Measurements from ENCODE around the gene INTS6.

INTS6 gene

DNA sequence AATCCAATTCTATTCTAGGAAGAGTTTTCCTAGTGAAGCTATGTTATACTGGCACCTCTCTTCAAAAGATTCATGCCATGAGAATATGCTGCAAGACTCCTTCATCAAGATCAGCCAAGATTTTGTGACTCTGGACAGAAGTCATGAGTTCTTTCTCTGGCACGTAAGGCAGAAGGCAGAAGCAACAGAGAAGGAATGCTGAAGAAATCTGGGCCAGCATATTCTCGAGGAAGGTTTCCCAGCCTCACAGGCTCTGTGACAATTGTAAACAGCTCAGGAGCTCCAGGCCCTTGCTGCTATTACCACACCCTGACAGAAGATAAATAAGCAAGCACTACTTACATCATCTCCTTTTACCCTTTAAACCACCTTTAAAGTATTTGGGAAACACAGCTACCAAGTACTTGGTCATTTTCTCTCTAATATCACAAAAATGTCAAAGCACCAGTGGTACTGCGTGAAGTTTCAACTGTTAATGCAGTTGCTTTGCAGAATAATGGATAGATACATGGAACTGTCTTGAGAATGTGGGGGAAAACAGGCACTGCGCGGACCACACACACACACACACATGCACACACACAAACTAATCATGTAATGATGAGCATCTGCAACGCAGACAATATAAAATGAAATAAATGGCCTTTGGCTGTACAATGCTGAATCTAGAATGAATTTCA is 55.4 kb downstream of the INTS6 start:
- DNase-seq, result peak; percentile 80

DNA sequence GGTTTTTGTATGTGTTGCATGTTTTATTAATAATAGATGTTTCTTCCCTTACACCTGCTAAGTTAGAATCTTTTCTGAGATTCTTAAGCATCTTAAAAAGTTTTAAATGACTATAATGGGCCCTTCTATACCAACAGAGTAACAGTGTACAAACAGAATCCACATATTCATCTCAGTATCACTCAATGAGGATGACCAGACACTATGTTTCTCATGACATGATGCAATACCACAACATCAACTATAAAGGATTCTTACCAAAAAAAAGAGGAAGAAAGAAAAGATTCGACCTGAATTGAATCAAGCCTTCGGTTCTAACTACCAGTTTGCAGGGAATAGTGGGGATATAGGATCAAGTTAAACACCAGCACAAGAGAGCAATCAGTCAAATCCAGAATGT is 56.5 kb downstream of the INTS6 start:
- peak; percentile 24 for DNase-seq

DNA sequence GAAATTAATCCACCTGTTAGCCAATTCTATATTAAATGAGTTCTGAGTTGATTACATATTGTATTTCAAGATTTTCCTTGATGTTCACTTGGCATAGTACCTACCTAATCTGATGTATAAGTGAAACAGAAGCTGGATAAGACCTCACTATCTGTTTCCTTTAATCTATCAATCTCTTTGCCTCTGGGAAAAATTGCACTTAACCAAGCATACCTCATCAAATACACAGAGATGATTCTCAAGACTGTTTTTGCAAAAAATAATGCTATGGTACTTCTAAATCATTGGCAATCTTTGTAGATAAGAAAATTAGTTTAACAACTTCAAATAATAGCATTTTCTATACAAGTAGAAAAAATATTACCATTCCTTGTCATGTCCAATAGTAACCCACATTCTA is 58.1 kb downstream of the INTS6 start:
- DNase-seq, result no peak

DNA sequence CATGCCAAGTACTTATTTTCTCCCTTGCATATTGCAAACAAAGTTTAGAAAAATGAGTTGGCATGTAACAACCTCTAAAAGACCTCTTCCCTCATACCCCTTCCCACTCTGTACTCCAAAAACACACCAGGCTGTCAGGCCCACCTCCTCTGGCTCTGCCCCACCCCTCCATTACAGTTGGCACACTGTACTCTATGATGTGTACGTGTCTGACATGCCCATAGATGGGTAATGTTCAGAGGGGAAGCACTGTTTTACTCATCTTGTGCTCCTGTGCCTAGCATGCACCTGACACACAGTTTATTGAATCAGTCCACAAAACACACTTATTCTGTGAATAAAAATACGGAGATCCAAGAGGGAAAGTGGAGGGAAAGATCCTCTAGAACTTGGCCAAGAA is 67.7 kb downstream of the INTS6 start:
- DNase-seq, result no peak

DNA sequence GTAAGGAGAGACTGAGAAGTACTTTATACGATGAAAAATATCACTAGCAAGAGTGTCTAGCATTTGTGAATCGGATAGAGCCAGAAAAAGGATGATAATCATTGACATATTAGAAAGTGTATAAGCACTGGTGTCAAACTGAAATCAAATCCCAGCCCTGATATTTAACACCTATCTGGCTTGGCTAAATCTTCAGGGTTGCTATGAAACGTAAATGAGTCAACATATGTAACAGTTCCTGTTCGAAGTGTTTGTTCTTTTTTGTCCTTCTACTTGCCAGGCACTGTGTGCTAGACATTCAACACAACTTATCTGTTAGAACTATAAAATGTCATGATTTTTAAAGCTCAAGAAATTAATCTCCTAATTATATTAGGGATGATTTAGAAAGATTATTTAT is 72.6 kb downstream of the INTS6 start:
- no peak for DNase-seq

DNA sequence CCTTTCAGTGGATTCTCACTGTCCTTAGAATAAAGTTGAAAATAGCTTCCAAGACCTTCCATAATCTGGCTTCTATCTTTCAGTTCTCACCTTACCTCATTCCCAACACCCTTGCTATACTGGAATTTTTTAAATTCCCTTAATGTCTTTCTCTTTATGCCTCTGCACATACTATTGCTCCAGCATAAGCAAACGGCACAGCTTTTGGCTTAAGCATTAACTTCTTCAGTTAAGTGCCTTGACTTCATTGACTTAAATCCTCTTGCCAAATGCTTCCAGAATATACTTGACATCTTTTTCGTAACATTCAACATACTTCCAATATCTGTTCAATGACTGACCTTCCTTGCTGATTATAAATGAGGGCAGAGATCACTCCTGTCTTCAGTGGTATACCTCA is 79.4 kb downstream of the INTS6 start:
- no peak for DNase-seq

DNA sequence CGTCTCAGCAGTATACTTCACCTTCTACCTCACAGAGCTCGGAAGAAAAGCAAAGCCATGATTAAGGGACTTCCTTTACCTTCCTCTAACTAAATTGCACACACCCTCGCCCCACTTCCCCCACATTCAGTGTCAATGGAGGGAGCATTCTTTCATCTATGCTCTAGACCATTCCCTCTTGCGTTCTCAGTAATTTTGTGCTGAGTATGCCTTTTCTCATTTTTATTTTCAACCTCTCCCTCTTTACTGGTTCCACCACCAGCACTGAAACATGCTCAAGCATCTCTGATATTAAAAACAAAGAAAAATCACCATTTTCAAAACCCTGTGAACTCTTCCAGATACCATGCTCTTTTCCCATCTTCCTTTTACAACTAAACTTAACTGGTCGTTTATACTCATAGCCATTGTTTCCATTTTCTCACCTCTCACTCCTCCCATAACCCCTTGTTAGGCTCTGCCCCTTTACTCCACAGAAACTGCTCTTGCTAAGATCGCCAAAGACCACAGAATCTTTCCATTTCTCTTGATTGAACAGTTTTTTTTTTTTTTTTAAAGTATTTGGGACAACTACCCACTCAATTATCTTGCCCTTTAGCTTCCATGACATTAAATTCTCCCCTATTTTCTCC is 81.0 kb downstream of the INTS6 start:
- no peak for DNase-seq

DNA sequence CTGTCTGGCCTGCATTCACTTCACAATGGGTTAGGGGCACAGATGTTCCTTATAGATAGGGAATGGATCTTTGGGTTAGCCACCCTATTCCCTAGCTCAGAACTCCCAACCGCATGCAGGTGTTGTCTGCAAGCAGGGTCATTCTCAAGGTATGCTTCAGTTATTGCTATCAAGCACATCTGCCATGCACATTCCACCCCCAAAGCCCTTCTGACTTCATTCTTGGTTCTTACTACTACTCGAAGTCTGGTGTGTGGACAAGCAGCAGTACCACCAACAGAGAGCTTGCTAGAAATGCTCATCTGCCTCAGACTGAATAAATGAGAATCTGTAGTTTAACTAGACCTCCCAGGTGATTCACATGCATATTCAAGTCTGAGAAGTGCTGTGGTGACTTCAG is 82.0 kb downstream of the INTS6 start:
- no peak for DNase-seq

DNA sequence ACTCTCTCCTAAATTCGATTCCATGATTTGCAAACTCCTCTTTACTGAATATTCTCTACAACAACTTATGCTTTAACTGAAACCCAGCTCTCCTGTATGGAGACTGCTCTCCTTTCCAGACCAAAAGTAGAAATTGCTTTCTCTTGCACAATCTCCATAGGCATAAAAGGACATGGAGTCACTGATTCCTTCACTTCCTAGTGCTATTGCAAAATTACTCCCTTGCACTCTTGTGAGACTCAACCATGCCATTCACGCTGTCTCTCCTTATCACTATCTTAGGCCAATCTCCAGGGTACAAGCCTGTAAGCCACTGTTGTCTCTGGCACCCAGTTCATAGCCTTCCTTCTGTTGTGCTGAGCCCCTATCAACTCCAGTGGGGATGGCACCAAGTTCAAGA is 82.7 kb downstream of the INTS6 start:
- DNase-seq, result no peak

DNA sequence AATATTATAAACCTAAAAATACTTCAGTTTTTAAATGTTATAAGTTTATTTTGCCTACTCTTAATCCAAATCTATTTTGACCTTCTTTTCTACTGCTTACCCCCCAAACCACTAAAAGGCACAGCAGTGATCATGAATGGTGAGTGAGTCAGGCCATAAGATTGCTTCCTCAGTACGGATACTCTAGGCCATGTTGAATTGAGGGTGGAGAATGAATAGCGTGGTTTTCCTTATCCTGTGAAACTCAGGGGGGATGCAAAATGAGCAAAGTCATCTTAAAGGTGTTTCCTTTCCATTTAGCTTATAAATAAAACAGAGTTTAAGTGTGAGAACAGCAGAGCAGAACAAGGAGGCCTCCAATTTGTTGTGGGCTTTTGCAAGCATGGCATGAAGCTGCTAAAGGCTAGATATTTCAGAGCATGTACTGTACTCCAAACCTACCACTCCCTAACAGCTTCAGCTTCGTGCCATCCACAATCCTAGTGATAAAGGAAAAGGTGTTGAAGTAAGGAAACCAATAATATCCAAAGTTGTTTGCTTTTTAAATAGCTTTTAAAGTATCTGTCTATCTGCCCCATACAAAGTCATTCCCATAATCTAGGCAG is 88.3 kb downstream of the INTS6 start:
- peak; percentile 84 for DNase-seq

DNA sequence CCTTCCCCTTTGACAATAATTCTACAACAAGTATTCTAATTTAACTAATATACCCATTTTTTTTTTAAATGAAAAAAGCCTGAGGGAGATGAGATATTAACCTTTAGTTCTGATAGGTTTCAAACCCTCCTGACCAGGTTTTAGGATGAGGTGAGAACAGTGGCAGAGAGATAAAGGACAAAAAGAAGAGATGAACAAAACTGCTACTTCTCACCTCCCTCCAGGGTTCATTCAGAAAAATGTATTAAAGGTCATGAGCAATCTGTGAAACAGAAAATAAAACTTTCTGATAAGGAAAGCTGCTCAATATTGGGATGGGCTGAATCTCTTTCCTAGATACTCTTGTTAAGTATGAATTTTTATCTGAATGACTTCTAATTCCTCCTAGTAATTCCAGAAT is 89.2 kb downstream of the INTS6 start:
- no peak for DNase-seq

DNA sequence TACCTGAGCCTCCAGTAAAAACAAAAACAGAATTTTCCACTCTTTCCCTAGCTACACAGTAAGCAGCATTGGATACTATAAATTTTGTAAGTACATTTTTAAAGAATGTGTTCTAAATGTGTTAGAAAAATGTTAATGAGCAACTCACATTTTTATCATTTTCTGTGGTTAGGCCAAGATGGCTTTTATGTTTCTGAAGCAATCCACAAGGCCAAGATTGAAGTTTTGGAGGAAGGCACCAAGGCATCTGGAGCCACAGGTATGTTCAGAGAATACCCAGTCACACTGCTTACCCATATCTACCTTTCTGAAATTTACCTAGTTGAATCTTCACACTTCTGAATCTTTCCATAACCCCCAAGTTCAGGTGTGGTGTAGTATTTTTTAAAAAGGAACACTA is 91.7 kb downstream of the INTS6 start:
- no peak for DNase-seq

DNA sequence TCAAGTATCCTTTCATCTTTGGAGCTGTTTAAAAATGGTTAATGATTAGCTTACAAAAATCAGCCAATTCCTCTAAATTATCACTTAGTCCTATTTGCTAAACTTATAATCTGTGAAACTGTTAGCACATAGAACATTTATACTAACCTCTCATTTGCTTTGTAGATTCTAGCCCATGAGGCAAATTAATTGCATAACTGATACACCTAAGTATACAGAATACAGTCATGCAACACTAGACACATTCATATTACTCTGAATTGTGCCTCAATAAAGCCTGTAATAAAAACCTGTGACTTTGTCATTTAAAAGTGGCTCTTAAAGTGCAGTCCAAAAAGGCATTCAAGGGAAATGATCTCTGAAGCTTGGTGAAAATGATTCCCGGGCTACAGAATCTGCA is 92.3 kb downstream of the INTS6 start:
- no peak for DNase-seq

DNA sequence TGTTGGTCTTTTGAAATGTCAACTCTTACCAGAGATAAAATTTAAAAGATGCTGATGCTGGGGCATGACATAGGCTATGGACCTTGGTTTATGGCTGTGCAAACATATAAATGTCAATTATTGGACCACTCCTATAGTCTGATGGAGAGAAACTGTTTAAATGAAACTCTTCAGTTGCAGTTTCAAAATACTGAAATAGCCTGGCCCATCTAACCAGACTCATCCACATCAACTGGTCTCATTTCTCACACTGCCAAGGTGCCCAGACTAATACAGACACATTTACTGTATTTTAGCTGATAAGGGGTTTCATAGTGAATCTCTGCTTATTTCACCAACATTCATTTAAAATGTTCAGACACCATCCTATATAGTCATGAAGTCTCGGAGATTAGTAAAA is 93.5 kb downstream of the INTS6 start:
- no peak for DNase-seq

DNA sequence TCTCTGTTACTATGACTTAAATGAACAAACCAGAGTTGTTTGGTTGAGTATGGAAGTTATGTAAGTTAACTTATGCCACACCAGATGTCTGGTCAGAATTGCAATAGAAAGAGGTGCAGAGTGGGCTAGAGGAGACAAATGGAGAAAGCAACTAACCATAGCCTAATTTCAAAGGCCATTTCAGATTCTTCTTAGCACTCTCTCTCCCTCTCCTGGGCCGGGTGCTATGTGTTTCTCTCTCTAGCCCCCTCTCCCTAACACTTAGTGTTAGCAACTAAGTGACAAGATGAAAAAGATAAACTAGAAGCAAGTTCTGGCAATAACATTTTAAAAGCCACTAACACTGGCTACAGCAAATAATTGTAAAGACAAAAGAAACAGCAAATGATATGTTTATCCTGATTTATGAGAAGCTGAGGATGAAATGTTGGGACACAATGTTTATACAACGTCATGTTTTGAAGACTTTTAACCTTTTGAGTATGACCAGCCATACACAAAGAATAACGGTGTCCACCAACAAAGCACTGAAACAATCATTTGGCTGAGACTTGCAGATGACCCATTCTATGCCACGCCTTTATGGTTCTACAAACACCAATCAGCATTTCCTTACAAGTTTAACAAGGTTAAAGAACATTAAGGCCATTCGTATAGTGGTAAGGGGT is 94.8 kb downstream of the INTS6 start:
- DNase-seq, result no peak

DNA sequence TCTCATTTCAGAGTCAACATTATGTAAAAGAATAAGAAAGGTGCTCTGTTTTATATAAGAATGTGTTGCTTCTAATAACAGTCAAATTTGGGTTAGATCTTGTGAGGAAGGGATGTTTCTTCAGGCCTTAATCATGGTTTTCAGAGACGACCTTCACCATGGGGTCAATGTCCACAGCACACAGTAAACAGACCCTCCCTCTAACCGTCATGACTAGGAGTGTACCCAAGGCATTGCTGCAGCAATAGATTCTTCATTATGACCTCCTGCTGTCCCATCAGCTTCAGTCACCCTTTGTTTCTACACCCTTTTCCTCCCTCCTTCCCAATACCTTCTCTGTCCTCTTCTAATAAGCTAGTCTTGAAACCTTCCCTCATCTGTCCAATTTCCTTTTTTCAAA is 97.6 kb downstream of the INTS6 start:
- no peak for DNase-seq

DNA sequence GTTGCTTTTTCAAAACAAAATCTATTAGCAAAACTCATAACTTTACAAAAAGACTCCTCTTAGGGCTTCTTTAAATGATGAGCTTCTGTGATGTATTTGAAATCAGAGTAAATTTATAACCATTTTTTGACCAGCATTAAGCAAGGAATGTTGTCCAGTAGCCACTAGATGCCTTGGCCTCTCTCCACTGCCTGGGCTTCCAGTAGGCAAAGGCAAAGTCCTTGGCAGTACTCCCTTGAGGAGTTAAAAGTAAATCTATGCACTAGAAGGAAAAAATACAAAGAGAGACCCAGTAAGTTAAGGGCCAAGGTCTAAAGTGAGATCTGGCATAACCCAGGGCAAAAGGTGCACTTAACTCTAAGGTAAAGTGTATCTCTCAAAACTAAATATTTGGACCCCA is 103.8 kb downstream of the INTS6 start:
- DNase-seq, result no peak

DNA sequence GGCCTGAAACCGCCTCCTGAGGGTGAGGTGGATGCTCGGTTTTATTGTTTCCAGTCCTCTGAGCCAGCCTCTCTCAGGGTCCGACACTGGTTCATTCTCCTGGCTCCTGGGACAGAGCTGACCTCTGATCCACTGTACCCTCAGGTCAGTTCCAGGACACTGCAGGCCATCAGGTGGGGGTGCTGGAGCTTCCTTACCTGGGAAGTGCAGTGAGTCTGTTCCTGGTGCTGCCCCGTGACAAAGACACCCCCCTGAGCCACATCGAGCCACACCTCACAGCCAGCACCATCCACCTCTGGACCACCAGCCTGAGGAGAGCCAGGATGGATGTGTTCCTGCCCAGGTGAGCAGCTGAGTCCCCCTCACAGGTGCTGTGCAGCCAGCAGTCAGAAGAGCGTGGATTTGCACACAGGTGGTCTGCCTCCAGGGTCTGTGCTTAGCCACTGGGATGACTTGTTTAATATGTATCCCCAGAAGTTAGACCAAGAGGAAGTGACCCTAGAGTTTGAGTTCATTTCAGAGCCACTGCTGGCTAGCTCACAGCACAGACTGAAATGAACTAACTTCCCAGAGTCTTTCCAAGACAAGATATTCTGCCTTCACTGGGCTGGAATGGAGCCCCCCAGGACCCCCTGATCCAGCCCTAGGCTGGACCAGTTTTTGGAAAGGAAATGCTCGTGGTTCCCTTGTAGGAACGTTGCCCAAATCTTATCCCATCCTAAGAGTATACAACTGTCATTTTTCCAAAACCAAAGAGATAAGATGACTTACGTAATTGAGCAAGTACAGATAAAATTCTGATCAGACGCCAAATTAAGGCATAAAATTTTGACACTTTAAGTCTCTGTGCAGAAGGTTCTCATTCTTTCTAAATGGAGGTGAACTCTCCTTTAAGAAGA is 104.5 kb downstream of the INTS6 start:
- no peak for DNase-seq

DNA sequence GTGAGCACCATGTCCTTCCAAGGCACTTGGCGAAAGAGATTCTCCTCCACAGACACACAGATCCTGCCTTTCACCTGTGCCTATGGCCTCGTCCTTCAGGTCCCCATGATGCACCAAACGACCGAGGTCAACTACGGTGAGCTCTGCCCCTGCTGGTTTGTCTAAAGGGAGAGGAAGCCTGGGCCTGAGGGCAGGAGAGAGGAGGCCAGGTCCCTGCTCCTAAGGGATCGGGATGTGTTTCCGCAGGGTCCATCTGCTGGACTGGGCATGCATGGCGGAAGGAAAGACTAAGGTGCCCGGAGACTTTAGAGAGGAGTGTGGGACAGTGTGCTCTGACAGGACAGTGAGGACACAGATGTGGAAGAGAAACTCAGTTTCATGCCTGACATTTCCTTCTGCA is 105.7 kb downstream of the INTS6 start:
- no peak for DNase-seq

DNA sequence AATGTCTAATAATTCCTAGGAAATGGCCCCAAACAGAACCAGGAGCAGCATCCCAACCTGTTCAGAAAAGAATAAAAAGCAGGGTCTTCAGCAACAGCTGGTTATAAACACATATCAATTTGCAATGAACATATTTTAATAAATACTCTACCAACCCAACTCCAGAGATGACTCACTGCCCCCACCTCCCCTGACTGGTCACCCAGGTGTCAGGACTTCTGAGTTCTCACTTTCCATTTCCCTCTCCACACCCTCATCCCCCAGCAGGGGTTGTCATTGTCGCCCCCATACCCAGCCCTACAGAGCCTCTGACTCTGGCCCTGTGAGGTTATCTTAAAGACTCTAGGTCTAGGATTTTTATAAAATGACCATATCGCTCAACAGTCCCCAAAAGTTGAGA is 106.4 kb downstream of the INTS6 start:
- no peak for DNase-seq

DNA sequence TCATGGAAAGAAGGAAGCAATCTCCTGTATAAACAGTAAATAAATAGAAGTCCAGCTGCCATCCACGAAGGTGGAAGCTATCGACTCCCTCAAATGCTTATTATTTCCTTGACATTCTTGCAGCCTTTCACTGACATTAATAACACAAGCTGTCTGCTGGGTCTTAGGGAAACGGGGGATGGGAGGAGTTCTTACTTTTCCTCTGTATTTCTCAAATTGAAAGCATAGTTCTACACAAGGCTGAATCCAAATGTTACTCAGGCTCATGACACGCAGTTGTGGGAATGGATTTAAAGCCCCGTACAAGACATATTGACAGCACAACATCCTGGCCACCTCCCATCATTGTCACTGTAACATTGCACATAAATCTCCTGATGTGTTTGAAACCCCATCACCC is 109.4 kb downstream of the INTS6 start:
- peak; percentile 17 for DNase-seq

DNA sequence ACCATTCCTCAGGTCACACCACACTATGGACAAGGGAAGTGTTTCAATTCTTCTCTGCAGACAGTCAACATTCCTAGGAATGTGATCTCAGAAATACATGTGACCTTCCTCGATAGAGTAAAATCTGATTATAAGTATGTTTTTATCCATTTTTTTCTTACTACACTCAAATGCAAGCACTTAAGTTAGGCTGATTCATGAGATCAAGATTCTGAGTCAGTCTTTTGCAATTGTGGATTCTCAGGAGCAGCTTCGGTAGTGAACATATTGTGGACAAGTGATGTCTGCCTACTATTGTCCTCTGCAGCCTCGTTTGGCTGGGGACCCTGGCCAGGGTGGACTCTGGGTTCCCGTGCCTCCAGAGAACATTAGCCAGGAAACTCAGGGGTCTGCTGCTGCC is 110.1 kb downstream of the INTS6 start:
- DNase-seq, result peak; percentile 66

DNA sequence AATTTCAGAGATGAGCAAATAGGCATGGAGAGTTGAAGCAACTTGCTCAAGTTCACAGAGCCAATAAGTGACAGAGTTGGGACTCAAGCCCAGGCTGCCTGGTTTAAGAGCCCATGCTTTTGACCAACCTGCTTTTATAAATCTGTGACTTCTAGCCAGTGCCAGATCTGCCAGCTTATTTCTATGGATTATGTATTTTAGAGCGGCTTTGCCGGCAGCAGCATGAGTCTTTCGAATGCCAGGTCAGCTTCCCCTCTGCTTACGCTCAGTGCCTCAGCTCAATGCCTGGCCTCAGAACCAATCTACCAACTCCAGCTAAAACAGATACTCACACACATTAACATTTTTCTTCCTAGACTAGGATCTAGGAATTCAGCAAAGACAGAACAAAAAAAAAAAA is 111.0 kb downstream of the INTS6 start:
- no peak for DNase-seq
